Measurements from ENCODE around the gene KIF25.
"Not testable (repeated sequence)": the region's sequence is repeated elsewhere in the genome, so short reads cannot be mapped to it uniquely, and the experiment has no call there.

Gene KIF25

GRCh38 chr6:167995731-167996151, 1.7 kb upstream of the KIF25 start:
- DNase-seq (ENCODE audit: low read depth): no peak

- no peak for DNase-seq (ENCODE audit: low read depth)
Measured at GRCh38 chr6:167996424-167997199, 859 bp upstream of the KIF25 start.

GRCh38 chr6:167998215-167998614, 744 bp downstream of the KIF25 start:
- DNase-seq (ENCODE audit: low read depth): no peak

- DNase-seq (ENCODE audit: low read depth): no peak
Measured at GRCh38 chr6:168000198-168001028, 2.9 kb downstream of the KIF25 start.

- DNase-seq (ENCODE audit: low read depth): no peak
Measured at GRCh38 chr6:168001029-168001332, 3.5 kb downstream of the KIF25 start.

GRCh38 chr6:168001514-168001913, 4.0 kb downstream of the KIF25 start:
- DNase-seq (ENCODE audit: low read depth): not testable (repeated sequence)

- no peak for DNase-seq (ENCODE audit: low read depth)
Measured at GRCh38 chr6:168002804-168003203, 5.3 kb downstream of the KIF25 start.

GRCh38 chr6:168004023-168004422, 6.6 kb downstream of the KIF25 start:
- no peak for DNase-seq (ENCODE audit: low read depth)

- no peak for DNase-seq (ENCODE audit: low read depth)
Measured at GRCh38 chr6:168004945-168005344, 7.5 kb downstream of the KIF25 start.

GRCh38 chr6:168005796-168006195, 8.3 kb downstream of the KIF25 start:
- DNase-seq (ENCODE audit: low read depth): no peak

GRCh38 chr6:168007592-168008338, 10.3 kb downstream of the KIF25 start:
- no peak for DNase-seq (ENCODE audit: low read depth)

- DNase-seq (ENCODE audit: low read depth): no peak
Measured at GRCh38 chr6:168009331-168009730, 11.9 kb downstream of the KIF25 start.

GRCh38 chr6:168011291-168011690, 13.8 kb downstream of the KIF25 start:
- no peak for DNase-seq (ENCODE audit: low read depth)

GRCh38 chr6:168012431-168013249, 15.2 kb downstream of the KIF25 start:
- no peak for DNase-seq (ENCODE audit: low read depth)

- no peak for DNase-seq (ENCODE audit: low read depth)
Measured at GRCh38 chr6:168013250-168013915, 15.9 kb downstream of the KIF25 start.

GRCh38 chr6:168014428-168014827, 17.0 kb downstream of the KIF25 start:
- no peak for DNase-seq (ENCODE audit: low read depth)

- DNase-seq (ENCODE audit: low read depth): no peak
Measured at GRCh38 chr6:168015009-168015408, 17.5 kb downstream of the KIF25 start.

- no peak for DNase-seq (ENCODE audit: low read depth)
Measured at GRCh38 chr6:168015482-168016175, 18.2 kb downstream of the KIF25 start.

GRCh38 chr6:168016176-168016620, 18.7 kb downstream of the KIF25 start:
- DNase-seq (ENCODE audit: low read depth): no peak

- DNase-seq (ENCODE audit: low read depth): no peak
Measured at GRCh38 chr6:168016721-168017525, 19.5 kb downstream of the KIF25 start.

Measured in stimulated activated CD4-positive, alpha-beta T cell treated with anti-CD3 and anti-CD28 coated beads, Interleukin-2, amount 100 ng/mL, for 4 hours (primary cell).